ACHN (cell line): Measurements from ENCODE around the gene SYT7.
"Not testable (repeated sequence)": the region's sequence is repeated elsewhere in the genome, so short reads cannot be mapped to it uniquely, and the experiment has no call there.

Source experiments
- DNase-seq: peaks from one replicate; pipeline ENCODE4 v3.0.0-alpha.2; 2015
- in situ Hi-C: cut with HindIII; loops from 2 replicates; pipeline ENCODE4 v1.10.0; 2017; ENCODE audit warnings: low sequenced_read_pairs, low pct_ligation_motif_present, low pct_unique_long_range_greater_than_20kb

The SYT7 gene

GRCh38 chr11:61476371-61476770, 104.5 kb downstream of the SYT7 start:
- in situ Hi-C loops, result no loop called here
- no peak for DNase-seq

GRCh38 chr11:61475433-61475832, 105.4 kb downstream of the SYT7 start:
- no peak for DNase-seq
- in situ Hi-C loops, result no loop called here

GRCh38 chr11:61474013-61474643, 106.7 kb downstream of the SYT7 start:
- no peak for DNase-seq
- in situ Hi-C loops, result no loop called here

- DNase-seq, result no peak
- in situ Hi-C loops, result no loop called here
These were observed 107.4 kb downstream of the SYT7 start for GRCh38 chr11:61473370-61474012.

- no peak for DNase-seq
- in situ Hi-C loops, result no loop called here
These were observed 108.0 kb downstream of the SYT7 start for GRCh38 chr11:61472868-61473267.

GRCh38 chr11:61472282-61472681, 108.6 kb downstream of the SYT7 start:
- in situ Hi-C loops, result no loop called here
- DNase-seq, result no peak

- DNase-seq, result no peak
- in situ Hi-C loops, result no loop called here
These were observed 112.9 kb downstream of the SYT7 start for GRCh38 chr11:61468002-61468401.

- in situ Hi-C loops, DNase-seq: not testable (repeated sequence)
These were observed 113.3 kb downstream of the SYT7 start for GRCh38 chr11:61467602-61468001.
